PFSK-1 (cell line): ENCODE measurements around the gene DIAPH1.

Experiments used
- POLR2AphosphoS5 ChIP-seq: IDR thresholded peaks from 2 replicates; pipeline ENCODE4 v1.6.1; 2012; ENCODE audit warnings: low read depth, mild to moderate bottlenecking, control low read depth, low read length, moderate library complexity
- TAF1 ChIP-seq: IDR thresholded peaks from 2 replicates; pipeline ENCODE4 v1.6.1; 2012; ENCODE audit warnings: low read length, control low read depth, borderline replicate concordance; ENCODE audit not compliant: insufficient read depth

DNA sequence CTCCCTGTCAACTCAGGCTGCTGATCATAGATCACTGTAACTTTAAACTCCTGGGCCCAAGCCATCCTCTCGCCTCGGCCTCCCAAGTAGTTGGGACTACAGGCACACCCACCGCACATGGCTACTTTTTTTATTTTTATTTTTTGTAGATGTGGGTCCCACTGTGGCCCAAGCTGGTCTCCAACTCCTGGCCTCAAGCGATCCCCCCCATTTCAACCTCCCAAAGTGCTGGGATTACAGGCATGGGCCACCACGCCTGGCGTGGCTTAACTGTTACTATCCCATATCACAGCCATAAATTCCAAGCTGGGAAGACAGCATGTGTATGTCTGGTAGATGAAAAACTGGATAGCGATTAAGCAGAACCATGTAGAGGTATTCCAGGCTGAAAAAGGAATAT, 16.8 kb upstream of the DIAPH1 start:
- TF ChIP-seq TAF1, result no peak
- TF ChIP-seq POLR2AphosphoS5, result no peak
